HG03139 (cell line): Measurements from ENCODE around the gene GRID1.

ENCODE experiments used
- ATAC-seq: cut with Tn5 transposase; IDR thresholded peaks from one replicate; pipeline ENCODE4 v1.9.1; 2021; ENCODE audit not compliant: unreplicated experiment

The GRID1 gene

DNA sequence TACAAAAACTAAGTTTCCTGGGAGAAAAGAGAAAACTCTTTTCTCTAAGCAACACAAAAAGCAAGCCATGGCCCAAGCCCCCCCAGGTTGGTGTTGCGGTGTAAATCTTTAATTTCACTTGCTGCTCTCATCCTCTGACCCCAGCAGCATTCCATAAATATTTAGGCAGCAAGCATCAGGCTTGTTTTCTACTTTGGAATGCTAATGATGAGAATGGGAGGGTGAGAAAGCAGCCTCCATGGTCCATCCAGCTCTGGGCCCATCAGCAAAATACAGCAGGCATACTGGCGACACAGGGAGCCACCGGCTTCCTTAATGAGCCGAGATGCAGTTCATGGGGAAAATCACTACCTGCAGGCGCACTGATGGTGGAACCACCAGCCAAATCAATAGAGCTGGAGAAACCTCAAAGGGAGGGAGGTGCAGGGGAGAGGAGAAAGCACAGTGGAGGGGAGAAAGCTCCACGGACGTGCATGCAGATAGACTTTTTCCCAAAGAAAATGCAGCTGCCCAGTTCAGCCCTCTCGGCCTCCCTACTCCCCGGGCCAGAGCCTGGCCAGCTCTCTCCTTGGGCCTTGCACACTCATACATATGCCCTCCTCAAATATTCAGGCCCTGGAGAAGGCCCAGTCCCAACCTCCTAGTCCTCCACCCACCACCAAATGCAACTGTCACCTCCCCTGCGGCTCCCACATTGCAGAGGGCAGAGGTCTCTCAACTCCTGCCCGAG lies 131.9 kb downstream of the GRID1 start:
- ATAC-seq, result no peak

- ATAC-seq, result no peak
These were observed 132.5 kb downstream of the GRID1 start for GRCh38 chr10:86234107-86234506.

DNA sequence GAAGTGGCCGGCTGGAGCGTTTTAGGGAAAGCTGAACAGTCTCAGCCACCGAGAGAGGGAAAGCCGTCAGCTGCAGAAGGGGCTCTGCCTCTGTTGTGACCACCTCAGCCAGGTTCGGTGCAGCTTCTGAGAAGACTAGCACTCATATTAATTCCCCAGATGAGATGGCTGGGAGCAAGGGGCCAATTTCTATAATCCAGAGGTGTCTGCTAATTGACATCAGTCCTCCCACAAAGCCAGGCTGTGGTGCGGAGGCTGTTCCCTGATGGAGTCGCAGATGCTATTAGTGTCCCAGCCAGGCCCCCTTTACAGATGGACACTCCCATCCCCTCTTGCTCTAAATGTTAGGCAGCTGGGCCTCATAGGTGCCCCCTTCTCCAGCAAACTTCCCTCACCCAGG lies 133.5 kb downstream of the GRID1 start:
- ATAC-seq, result no peak

- ATAC-seq, result no peak
These were observed 134.0 kb downstream of the GRID1 start for GRCh38 chr10:86232644-86233043.

DNA sequence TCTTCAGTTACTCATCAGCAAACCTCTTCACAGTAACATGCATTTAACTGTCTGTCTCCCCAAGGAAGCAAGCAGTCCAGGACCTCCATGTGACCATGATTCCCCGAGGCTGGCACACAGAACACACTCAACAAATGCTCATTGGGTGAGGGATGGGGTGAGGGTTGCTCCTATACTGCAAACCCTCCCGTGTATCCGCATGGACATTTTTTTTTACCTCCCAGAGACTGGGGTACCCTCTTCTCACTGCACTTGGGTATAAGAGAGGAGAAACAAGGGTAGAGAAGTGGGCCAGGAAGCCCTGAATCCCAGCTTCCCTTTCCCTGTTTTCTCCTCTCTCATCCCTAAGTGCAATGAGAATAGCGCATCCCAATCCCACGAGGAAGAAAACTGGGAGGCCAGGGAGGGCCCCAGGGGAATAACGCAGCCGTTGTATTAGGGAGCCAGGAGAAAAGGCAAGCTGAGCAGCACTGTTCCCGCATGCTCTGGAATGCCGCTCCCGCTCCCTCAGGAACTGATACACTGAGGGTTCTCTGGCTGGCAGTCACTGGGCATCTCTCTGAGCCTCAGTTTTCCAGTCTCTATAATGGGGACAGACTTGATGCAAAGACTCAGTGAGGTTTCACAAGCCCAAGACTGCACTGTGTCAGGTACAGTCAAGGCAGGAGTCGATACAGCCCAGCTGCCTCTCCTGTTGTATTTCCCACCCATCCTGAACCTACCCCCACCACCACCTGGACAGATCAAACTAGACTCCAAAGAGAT lies 134.6 kb downstream of the GRID1 start:
- ATAC-seq, result no peak

- ATAC-seq, result no peak
These were observed 135.9 kb downstream of the GRID1 start for GRCh38 chr10:86230557-86231180.

DNA sequence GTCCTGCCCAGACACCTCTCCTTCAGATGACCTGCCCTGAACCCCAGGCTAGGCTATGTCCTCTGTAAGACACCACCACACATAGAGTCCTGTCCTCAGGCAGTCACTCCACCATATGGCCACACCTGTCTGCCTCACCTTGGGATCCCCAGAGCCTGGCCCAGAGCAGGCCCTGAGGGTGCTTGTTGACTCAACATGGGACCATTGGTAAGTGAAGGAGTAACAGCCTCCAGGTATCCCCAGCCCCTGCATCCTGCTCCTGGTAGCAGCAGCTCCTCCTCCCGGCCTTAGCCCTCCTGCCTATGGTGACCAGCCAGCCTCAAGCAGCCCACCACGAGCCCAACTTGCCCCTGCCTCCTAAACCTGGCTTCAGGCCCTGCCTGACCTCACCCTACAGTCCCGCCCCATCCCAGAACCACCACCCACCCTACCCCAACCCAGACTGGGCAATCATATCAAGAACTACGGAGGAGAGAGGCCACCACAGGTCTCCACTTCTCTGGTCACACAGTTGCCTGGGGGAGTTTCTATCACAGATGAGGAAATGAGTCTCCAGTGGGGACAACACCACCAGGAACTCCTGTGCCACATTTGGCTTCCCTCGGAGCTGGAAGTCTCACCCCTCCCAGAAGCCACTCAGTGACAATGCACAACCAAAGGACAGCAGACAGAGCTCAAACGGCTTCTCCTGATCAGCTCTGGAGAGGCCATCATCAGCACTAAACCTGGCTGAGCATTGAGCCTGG lies 136.6 kb downstream of the GRID1 start:
- no peak for ATAC-seq

GRCh38 chr10:86229376-86229775 lies 137.2 kb downstream of the GRID1 start:
- ATAC-seq, result no peak

DNA sequence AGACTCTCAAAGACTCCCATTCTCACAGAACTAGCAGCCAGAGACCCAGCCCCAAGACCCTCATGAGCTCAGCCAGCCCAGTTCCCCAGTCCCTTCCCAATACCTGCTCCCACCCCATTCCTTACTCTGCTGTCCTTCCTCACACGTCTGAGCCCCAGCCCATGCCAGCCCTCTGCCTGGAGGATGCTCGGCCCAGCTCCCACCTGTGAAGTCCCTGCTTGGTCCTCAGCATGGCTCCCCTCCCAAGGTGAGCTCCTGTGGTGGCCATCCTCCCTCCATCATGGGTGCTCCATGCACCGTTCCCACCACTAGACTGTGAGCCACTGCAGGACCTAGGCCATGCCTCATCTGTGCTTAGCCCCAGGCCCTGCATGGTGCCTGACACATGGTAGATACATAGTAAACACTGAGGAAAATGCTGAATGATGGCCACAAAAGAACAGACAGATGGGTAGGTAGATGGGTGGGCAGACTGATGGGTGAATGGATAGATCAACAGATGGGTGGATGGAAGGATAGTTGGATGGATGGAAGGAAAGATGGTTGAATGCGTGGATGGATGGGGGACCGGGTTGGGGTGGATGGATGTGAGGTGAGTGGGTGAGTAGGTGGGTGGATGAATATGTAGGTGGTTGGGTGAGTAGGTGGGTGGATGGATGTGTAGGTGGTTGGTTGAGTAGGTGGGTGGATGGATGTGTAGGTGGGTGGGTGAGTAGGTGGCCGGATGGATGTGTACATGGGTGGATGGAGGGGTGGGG lies 138.9 kb downstream of the GRID1 start:
- ATAC-seq, result no peak

GRCh38 chr10:86226781-86227201 lies 139.8 kb downstream of the GRID1 start:
- ATAC-seq, result no peak

- ATAC-seq, result no peak
These were observed 140.6 kb downstream of the GRID1 start for GRCh38 chr10:86226016-86226415.

DNA sequence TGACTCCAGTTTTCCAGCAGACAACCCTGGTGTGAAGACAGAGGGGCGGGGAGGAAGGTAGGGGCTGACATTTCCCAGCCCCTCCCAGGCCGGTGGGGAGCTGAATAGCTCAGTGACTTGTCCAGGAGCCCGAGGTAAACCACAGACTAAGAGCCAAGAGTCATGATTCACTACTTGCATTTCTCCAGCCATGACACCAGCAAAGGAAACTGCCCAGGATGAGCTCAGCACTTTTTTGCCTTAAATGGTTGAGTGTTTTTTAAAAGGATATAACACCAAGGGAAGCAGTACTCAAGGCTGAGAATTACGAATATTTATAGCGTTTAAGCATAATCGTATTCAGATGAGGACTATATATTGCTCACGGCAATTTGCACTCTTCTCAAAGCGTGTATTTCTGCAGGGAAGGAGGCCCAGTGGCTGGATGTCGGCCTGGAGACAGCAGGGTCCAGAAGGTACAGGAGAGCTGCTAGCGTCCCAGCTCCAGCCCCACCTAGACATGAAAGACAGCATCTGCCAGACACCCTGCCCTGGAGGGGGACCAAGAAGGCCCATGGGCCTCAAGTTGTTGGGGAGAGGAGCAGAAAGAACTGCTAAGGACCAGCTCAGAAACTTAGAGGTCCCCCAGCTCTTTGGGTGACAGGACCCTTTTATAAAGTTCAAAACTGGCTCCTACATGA lies 141.4 kb downstream of the GRID1 start:
- ATAC-seq, result no peak

- ATAC-seq, result no peak
These were observed 142.1 kb downstream of the GRID1 start for GRCh38 chr10:86224354-86225102.

- ATAC-seq, result no peak
These were observed 143.3 kb downstream of the GRID1 start for GRCh38 chr10:86223256-86223655.

DNA sequence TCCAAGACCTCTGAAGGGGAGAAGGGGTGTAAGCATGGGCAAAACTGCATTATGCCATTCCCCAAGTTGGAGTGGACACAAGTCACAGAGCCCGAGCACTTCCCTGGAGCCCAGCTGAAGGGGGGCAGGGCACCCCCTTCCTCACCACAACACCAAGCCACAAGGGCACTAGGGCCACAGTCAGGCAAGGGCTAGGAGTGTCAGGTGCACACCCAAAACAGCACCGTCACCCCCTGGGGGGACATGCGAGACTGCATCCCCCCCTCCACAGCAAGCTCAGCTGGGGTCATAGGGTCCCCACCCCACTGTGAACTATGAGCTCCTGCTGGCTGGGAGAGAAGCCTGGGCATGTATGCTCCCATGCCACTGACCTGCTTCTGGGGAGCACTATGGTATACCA lies 143.9 kb downstream of the GRID1 start:
- no peak for ATAC-seq

DNA sequence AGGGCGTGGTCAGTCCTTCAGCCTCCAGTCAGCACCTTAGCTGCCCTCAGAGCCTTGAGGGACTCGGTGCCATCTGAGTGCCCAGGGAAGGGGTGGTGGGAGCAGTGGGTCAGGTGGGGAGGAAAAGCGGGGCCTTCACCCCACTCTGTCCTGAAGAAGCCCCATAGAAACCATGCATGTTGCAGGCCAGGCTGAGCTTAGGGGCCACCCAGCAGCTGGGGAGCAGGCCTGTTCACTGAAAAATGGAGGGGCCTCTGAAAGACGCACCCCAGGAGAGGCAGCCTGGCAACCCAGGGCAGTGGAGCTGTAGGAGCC lies 144.3 kb downstream of the GRID1 start:
- no peak for ATAC-seq

- ATAC-seq, result no peak
These were observed 144.9 kb downstream of the GRID1 start for GRCh38 chr10:86221442-86222335.

GRCh38 chr10:86220626-86221025 lies 146.0 kb downstream of the GRID1 start:
- no peak for ATAC-seq

DNA sequence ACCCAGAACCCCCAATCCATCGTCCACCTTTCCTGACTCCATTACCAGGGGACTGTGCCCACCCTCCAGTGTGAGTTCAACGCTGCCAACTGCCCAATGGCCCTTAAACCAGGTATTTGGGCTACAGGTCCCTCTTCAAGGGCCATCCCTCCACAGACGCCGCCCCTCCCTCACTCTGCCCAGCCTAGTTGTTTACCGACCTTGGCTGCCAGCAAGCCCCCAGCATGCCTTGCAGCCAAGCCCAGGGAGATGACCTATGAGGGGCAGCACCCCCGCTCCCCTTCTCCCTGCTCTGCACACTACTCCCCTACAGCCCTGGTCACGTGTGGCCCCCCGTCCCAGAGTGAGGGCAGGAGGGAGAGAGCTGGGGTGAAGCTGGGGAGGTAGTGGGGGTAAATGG lies 147.3 kb downstream of the GRID1 start:
- ATAC-seq, result no peak
